ENCODE results near the gene HIVEP3. TPM values are rescaled to one million over a fixed set of nuclear protein-coding genes. Genes with fewer than 3 reads are reported as not detected.

HIVEP3 gene
- total RNA-seq, 1 donor from 2014 or later: 38.9 TPM

DNA sequence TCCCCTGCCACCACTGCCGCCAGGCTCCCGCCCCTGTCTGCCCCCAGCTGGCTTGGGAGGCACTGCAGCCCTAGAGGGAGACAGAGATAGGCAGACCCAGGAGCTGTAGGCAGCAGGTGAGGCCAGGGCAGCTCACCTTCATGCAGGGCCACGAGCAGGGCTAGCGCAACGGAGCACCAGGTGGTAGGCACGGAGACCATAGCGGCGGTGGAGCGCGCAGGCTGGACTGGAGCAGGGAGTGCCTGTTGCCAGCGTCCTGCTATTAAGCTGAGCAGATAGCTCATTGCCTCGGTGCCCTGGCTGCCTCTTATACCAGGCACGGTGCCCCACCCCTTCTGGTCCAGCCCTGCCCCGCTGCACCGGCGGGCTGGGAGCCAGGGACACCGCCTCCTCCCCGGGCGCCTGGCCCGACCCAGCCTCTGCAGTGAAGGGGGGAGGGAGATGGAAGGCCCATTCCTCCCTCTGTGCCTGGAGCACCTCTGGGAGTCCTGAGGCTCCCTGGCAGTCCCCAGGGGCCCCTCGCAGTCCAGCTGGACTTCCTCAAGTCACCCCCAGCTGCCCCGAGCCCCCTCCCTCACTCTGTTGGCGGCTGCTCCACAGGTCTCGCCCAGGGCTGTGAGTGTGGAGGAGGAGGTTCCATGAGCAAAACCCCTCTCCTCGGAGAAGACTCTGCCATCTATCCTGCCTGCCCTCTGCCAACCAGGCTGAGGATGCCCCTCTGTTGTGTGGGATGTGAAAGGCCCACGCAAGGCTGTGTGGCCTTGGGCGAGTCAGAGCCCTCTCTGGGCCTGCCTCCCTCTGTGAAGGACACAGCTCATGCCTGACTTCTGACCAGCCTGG lies 434.1 kb downstream of the HIVEP3 start, which contains the start of gene EDN2:
EDN2 (minus strand) TSS at position 282 of the 840 bp plus-strand sequence; CDS start at position 200, 82 bp downstream.
- intact Hi-C loops (cut with micrococcal nuclease): no loop called here

- intact Hi-C loops (cut with micrococcal nuclease): no loop called here
These were observed 434.7 kb downstream of the HIVEP3 start for GRCh38 chr1:41483960-41484401.

DNA sequence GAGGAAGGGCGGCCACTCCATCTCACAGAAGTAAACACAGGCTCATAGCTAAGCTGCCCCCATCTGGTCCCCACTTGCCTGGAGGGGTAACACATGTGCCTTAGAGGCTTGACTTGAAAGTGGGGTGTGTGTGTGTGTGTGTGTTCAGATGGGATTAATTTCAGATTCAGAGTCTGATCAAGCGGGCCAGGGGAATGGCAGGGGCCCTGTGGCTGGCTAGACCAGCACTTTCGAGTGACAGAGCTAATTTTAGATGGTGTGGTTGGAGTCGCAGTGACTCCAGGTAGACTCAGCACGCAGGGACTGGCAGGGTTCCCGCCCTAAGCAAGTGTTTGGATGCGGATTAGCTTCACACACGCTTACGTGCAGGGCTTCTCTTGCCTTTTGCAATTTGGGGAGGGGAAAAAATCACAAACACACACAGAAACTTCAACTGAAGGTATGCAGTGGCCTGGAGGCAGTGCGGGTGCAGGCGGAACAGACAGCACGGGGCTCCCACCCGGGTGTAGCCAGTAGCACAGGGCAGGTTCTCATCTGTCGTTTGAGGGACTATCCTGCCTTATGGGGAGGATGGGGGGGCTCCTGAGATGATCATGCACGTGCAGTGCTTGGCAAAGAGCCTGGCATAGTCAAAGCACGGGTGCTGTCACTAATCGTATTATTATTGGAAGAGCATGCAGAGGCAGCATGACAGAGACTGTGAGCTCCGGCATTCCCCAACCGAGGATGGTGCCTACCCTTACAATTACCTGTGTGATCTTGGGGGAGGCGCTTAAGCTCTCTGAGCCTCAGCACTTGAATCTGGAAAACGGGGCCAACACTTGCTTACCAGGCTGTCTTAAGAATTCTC lies 435.5 kb downstream of the HIVEP3 start:
- intact Hi-C loops (cut with micrococcal nuclease): no loop called here

DNA sequence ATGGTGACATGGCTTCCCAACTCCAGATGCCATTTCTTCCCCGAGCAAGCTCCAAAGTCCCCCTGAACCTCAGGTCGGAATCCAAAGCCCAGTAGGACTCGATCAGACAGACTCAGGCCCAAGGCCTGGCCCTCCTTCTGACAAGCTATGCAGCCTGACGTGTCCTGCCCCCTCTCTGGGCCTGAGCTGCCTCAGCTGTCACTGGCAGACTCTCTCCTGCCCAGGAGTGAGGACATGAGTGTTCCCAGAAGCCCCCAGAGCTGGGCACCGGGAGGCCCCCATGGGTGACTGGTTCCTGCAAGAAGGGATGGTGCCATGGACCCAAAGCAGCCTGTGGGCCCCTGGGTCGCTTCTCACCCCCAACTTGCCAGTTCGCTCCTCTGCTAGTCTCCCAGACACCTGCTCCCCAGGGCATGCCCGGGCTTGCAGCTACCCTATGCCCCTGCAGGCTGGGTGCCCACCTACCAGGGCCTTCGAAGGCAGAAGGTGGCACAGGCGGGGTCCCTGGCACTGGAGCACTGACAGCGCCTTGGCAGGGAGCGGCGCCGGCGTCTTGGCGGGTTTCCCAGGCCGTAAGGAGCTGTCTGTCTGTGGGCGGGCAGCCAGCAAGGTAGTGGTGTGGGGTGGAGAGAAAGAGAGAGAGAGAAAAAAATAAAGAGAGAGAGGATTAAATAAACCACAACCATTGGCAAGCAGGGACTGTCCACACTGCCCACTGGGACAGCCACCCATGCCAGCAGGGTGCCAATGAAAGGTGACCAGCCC lies 436.5 kb downstream of the HIVEP3 start:
- intact Hi-C loops (cut with micrococcal nuclease): no loop called here

- intact Hi-C loops (cut with micrococcal nuclease): no loop called here
These were observed 437.5 kb downstream of the HIVEP3 start for GRCh38 chr1:41481109-41481775.

DNA sequence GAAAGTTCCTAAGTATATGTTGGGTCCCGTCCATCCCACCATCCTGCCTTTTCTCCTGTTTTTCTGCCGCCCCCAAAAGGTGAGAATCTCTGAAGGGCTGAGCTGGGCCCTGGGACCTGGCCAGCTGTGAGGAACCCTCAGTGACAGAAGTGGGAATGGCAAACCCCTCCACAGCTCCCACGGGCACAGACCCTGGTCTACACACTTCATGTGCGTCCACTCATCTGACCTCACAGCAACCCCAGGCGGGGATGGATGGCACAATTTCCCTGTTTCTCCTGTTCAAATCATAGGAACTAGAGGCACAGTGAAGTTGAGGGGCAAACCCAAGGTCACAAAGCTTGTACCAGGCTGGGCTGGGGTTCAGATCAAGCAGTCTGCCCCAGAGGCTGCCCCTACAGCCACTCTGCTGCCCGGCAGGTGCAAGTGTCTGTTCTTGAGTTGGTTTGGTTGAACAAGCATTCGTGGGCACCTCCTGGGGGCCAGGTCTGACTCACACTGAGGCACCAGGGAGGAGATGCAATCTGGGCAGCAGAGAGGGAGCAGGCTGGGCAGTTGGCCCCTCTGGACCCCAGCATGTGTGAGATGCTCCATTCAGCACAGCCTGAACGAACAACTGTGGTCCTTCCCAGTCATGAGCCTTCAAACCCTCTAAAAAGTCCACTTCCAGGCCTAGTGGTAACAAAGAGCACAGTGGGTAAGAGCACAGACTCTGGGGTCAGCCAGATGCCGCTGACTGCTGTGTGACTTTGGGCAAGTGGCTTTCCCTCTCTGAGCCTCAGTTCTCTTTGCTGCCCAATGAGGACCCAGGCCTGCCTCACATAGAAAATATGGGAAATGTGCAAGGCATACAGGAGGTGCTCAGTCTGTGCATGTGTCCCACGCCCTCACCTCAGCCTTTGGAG lies 438.3 kb downstream of the HIVEP3 start:
- intact Hi-C loops (cut with micrococcal nuclease): no loop called here

DNA sequence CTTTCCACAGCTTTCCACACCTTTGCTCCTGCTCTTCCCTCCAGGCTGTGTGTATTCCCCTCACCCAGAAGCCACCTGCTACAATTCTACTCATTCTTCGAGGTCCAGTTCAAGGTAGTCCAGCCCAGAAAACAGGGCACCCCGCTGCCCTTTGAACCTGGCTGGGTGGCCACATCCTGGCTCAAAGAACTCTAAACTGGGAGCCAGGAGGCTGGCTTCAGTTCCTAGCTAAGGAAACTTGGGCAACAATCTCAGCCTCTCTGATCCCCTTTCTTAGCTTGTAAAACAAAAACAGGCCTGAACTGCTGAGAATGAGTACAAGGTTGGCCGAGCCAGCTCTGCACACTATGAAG lies 438.9 kb downstream of the HIVEP3 start:
- intact Hi-C loops (cut with micrococcal nuclease): no loop called here

DNA sequence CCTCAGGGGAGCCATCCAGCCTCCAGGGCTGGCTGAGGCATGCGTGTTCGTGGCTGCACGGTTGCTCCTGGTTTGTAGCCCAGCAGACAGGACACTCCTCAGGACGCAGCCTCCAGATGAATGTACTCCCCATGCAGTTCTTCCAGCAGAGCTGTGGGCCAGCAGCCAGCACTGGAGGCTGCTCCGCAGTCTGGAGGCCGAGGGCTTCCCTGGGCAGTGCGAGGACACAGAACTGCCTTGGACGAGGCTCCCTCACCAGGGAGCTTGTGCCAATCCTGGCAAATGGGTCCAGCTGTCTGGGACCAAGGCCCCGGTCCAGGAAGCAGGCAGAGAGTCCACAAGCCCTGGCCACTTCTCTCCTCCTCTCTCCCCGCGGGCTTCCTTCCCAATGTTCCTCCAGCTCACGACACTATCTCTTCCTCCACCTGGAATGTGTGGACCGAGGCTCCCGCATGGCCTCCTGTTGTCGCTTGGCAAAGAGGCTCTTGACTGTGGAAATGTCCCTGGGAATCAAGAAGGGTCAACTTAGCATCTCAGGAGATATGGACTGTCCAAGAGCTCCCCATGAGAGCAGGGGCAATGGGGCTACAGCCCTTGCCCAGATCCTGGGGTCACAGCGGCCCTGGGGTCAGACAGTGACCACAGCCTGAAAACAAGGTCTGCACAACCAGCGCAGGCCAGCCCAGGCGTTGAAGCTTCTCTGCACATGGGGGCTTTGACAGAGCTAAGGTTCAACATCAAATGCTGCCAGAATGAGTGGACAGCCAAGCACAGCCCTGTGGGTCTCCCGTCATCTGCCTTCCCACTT lies 439.5 kb downstream of the HIVEP3 start:
- intact Hi-C loops (cut with micrococcal nuclease): no loop called here

DNA sequence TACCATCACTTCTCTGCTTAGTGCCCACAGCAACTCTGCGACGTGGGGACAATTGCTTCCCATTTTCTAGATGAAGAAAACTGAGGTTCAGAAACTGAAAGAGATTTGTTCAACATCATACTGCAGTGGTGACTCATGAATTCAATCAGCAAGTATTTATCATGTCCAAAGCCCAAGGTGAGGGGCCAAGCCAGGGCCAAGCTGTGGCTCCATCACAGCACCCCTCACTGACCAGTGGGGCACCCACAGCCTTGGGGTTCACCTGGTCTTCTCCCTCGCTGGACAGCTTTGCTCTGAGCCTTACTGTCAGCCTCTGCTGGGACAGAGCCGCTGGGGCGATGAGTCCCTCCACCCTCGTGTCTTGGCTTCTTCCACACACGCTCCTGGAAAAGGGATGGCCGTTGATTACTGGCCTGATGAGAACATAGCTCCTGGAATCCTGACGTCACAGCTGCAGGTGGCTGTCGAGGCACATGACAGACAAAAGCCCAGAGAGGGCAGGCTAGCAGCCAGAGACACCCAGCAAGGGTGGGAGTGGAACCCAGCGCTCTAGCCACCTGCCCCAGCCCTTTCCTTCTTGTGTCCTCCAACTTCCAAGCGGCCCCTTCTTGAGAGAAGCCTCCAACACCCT lies 440.5 kb downstream of the HIVEP3 start:
- intact Hi-C loops (cut with micrococcal nuclease): no loop called here

- intact Hi-C loops (cut with micrococcal nuclease): no loop called here
These were observed 441.8 kb downstream of the HIVEP3 start for GRCh38 chr1:41476807-41477361.

DNA sequence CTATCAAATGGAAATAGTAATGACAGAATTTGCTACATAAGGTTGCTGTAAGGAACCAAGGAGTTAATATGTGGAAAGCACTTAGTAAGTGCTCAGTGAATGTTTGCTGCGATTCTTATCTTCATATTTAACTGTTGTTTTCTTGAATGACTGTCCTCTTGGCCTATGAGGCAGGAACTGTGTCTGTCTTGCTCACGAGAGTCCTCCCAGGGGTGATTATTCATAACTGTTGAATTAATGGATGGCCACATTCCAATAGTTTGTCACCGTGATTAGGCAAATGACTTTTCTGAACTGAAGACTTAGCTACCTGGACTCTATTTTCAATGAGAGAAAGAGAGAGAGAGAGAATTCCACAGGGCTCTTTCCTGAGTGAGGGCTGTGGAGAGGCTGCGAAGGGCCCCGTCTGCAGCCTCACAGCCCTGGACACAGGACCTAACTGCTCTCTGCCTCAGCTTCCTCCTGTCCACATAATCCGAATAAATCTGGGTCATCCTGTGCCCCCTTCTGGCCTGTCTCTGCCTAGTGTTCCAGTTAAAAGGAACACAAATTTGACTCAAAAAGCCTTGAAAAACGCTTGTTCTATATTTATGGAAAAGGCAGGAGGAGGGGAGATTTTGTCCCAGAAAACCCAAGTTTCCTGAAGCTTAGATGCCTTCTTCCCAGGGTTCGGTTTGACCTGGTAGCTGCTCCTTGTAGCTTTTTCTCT lies 442.7 kb downstream of the HIVEP3 start:
- intact Hi-C loops (cut with micrococcal nuclease): no loop called here

- intact Hi-C loops (cut with micrococcal nuclease): no loop called here
These were observed 443.4 kb downstream of the HIVEP3 start for GRCh38 chr1:41475346-41475745.

GRCh38 chr1:41474490-41475271 lies 444.0 kb downstream of the HIVEP3 start:
- intact Hi-C loops (cut with micrococcal nuclease): no loop called here

- intact Hi-C loops (cut with micrococcal nuclease): no loop called here
These were observed 444.9 kb downstream of the HIVEP3 start for GRCh38 chr1:41473738-41474362.

DNA sequence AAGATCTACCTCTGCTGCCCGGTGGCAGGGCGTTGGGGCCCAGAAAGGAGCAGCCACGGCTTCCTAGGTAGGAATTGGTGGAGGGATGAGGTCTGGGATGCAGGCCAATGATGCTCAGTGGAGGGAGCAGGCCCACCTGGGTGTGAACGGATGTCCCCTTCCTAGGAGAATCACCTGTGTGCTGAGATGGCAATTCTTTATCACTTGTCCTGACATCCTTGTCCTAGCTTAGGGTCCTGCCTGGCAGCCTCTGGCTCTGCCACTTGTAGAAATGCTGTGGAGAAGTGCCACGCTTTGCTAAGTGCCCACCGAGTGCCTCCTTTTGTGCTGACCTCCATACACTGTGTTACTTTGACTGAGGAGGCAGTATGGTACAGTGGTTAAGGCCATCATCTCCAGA lies 447.1 kb downstream of the HIVEP3 start:
- intact Hi-C loops (cut with micrococcal nuclease): no loop called here

DNA sequence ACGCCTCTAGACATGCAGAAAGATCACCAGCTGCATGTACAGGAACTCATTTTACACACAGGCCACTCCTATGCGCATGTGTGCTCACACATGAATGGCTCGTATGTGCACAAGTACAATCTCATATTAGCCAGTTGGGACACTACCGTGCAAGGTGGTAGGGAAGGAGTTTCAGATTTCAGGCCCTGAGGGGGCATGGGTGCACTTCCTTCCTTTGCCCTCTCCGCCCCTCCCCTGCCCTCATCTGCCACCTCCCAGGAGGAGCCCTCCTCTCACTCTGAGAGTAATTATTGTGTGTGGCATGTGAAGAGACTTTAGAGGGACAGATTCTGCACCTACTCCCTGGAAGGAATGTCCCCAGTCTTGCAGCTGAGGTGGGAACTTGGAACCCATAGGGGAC lies 449.0 kb downstream of the HIVEP3 start:
- intact Hi-C loops (cut with micrococcal nuclease): no loop called here

Data from T-helper 1 cell treated with Interleukin-12 subunit alpha and Interleukin-12 subunit beta and Interleukin-4 antibody, amounts not matched to agents 30 ng/mL and 1 ng/mL, for 36 hours (primary cell).